H1 (cell line): ENCODE data around the gene CLPTM1L. TPM values are rescaled to one million over a fixed set of nuclear protein-coding genes. Genes with fewer than 3 reads are reported as not detected.

Source experiments
- CTCF ChIA-PET: fragments of 300-600 bp; sonication (Branson Sonifier 250); formaldehyde crosslinking; loops from one replicate; lab custom pipeline; 2021; ENCODE audit not compliant: partially characterized antibody; lab: Charles Lee
- POLR2A ChIA-PET: fragments of 300-600 bp; sonication (Branson Sonifier 250); formaldehyde crosslinking; loops from one replicate; lab custom pipeline; 2021; ENCODE audit warnings: inconsistent platforms; ENCODE audit not compliant: partially characterized antibody; lab: Charles Lee
- DNase-seq, 2 experiments: peaks; one replicate each; pipeline versions ENCODE4 v3.0.0 to v3.0.0-alpha.2; 2010 to 2022; ENCODE audit warnings: low spot score in 2 of 2, low read depth in 1 of 2, mixed read lengths in 1 of 2
- FAIRE-seq: peaks from 2 replicates; lab custom pipeline; 2011; peaks lifted over from hg19 to GRCh38; lab: Jason Lieb, UNC
- H2AFZ ChIP-seq: 2 replicates; pipeline ENCODE4 v1.8.1; 2012; ENCODE audit warnings: low read length, inconsistent platforms
- H2AK5ac ChIP-seq: 2 replicates; pipeline ENCODE4 v1.6.1; 2013; ENCODE audit warnings: low read depth, low read length
- H2BK120ac ChIP-seq: replicated peaks from 2 replicates; pipeline ENCODE3; 2013; ENCODE audit warnings: low read depth, low read length, inconsistent platforms
- H2BK12ac ChIP-seq: 2 replicates; pipeline ENCODE4 v1.6.1; 2013; ENCODE audit warnings: low read depth, low read length
- H2BK15ac ChIP-seq: 2 replicates; pipeline ENCODE4 v1.6.1; 2013; ENCODE audit warnings: low read length
- H2BK20ac ChIP-seq: 2 replicates; pipeline ENCODE4 v1.6.1; 2013; ENCODE audit warnings: low read length
- H2BK5ac ChIP-seq: 2 replicates; pipeline ENCODE4 v1.6.1; 2013; ENCODE audit warnings: low read depth, low read length
- H3K14ac ChIP-seq: 2 replicates; pipeline ENCODE4 v1.6.1; 2013; ENCODE audit warnings: inconsistent platforms; ENCODE audit not compliant: insufficient read length
- H3K18ac ChIP-seq: 2 replicates; pipeline ENCODE4 v1.6.1; 2013; ENCODE audit warnings: low read length; ENCODE audit errors: extremely low read depth
- H3K23ac ChIP-seq: 2 replicates; pipeline ENCODE4 v1.6.1; 2013; ENCODE audit warnings: inconsistent platforms; ENCODE audit not compliant: insufficient read length
- H3K23me2 ChIP-seq: 2 replicates; pipeline ENCODE4 v1.6.1; 2013; ENCODE audit warnings: low read depth, low read length
- H3K27ac ChIP-seq: 2 replicates; pipeline ENCODE4 v1.6.1; 2011; ENCODE audit warnings: low read depth, low read length, inconsistent platforms
- H3K27me3 ChIP-seq, 4 experiments: replicated peaks in 1 of 4; 1 replicate in 1 of 4; 2 replicates in 3 of 4; pipeline versions ENCODE4 v1.6.1 to v1.8.1; 2011 to 2013; ENCODE audit warnings: low read length in 3 of 4, mild to moderate bottlenecking in 3 of 4, inconsistent platforms in 2 of 4, mixed read lengths in 2 of 4, moderate library complexity in 1 of 4; ENCODE audit not compliant: control insufficient read depth in 3 of 4, insufficient read depth in 3 of 4; ENCODE audit errors: extremely low read depth in 1 of 4
- H3K36me3 ChIP-seq, 4 experiments: 2 replicates each; pipeline versions ENCODE4 v1.6.1 to v1.8.1; 2011 to 2013; ENCODE audit warnings: mild to moderate bottlenecking in 4 of 4, low read length in 3 of 4, moderate library complexity in 2 of 4, control low read depth in 1 of 4, inconsistent platforms in 1 of 4; ENCODE audit not compliant: insufficient read depth in 4 of 4, control insufficient read depth in 2 of 4
- H3K4ac ChIP-seq: replicated peaks from 2 replicates; pipeline ENCODE3; 2013; ENCODE audit warnings: low read length, low read depth, mixed read lengths, inconsistent platforms; ENCODE audit not compliant: insufficient read length
- H3K4me1 ChIP-seq, 4 experiments: replicated peaks in 1 of 4; 1 replicate in 1 of 4; 2 replicates in 3 of 4; pipeline versions ENCODE4 v1.6.1 to v1.8.1; 2011 to 2013; ENCODE audit warnings: low read length in 3 of 4, inconsistent platforms in 2 of 4, mixed read lengths in 1 of 4; ENCODE audit not compliant: insufficient read depth in 4 of 4, control insufficient read depth in 3 of 4
- H3K4me2 ChIP-seq, 2 experiments: 2 replicates each; pipeline versions ENCODE4 v1.6.1 to v1.8.1; 2011 to 2013; ENCODE audit warnings: low read depth in 2 of 2, low read length in 2 of 2, control low read depth in 1 of 2, inconsistent platforms in 1 of 2, mild to moderate bottlenecking in 1 of 2; ENCODE audit not compliant: insufficient read depth in 1 of 2
- H3K4me3 ChIP-seq, 4 experiments: fragments of 200-600, 300-600 bp in 1 of 4; sonication (generic), shearing (Covaris generic), sonication (Bioruptor Twin) in 1 of 4; 2 replicates each; pipeline versions ENCODE4 v1.5.1 to v1.8.1; 2011 to 2016; ENCODE audit warnings: low read length in 4 of 4, low read depth in 3 of 4, control low read depth in 2 of 4, inconsistent platforms in 2 of 4, mild to moderate bottlenecking in 2 of 4, mixed read lengths in 1 of 4, moderate library complexity in 1 of 4; ENCODE audit not compliant: insufficient read depth in 2 of 4; ENCODE audit errors: extremely low read depth in 1 of 4
- H3K56ac ChIP-seq: replicated peaks from 2 replicates; pipeline ENCODE3; 2013; ENCODE audit warnings: low read depth, mild to moderate bottlenecking, mixed read lengths, low read length, inconsistent platforms; ENCODE audit not compliant: insufficient read length
- H3K79me1 ChIP-seq: 2 replicates; pipeline ENCODE4 v1.6.1; 2013; ENCODE audit warnings: low read depth, low read length, control low read depth
- H3K79me2 ChIP-seq, 2 experiments: 2 replicates each; pipeline versions ENCODE4 v1.6.1 to v1.8.1; 2012 to 2013; ENCODE audit warnings: low read length in 2 of 2, mild to moderate bottlenecking in 2 of 2, inconsistent platforms in 1 of 2; ENCODE audit not compliant: insufficient read depth in 2 of 2, control insufficient read depth in 1 of 2
- H3K9ac ChIP-seq, 4 experiments: replicated peaks in 1 of 4; 1 replicate in 1 of 4; 2 replicates in 3 of 4; pipeline versions ENCODE4 v1.6.1 to v1.8.1; 2011 to 2013; ENCODE audit warnings: low read depth in 3 of 4, low read length in 3 of 4, control low read depth in 2 of 4, mild to moderate bottlenecking in 2 of 4, moderate library complexity in 2 of 4, inconsistent platforms in 1 of 4; ENCODE audit errors: extremely low read depth in 1 of 4
- H3K9me3 ChIP-seq, 2 experiments: 2 replicates each; pipeline versions ENCODE4 v1.6.1 to v1.8.1; 2012 to 2013; ENCODE audit warnings: mild to moderate bottlenecking in 2 of 2, moderate library complexity in 2 of 2, control low read depth in 1 of 2, inconsistent platforms in 1 of 2, low read depth in 1 of 2, low read length in 1 of 2, mixed read lengths in 1 of 2; ENCODE audit not compliant: insufficient read depth in 2 of 2
- H4K20me1 ChIP-seq, 2 experiments: replicated peaks in 1 of 2; 2 replicates each; pipeline versions ENCODE3 to v1.8.1; 2011 to 2013; ENCODE audit warnings: inconsistent platforms in 2 of 2, low read length in 2 of 2, mild to moderate bottlenecking in 1 of 2; ENCODE audit not compliant: insufficient read depth in 2 of 2, control insufficient read depth in 1 of 2
- H4K5ac ChIP-seq: 2 replicates; pipeline ENCODE4 v1.6.1; 2013; ENCODE audit warnings: low read length, low read depth, mixed read lengths, inconsistent platforms; ENCODE audit not compliant: insufficient read length
- H4K8ac ChIP-seq: 2 replicates; pipeline ENCODE4 v1.8.0; 2013; ENCODE audit warnings: mild to moderate bottlenecking, moderate library complexity, low read length, inconsistent platforms; ENCODE audit not compliant: insufficient read depth; ENCODE audit errors: extremely low read depth
- H4K91ac ChIP-seq: replicated peaks from 2 replicates; pipeline ENCODE3; 2013; ENCODE audit warnings: low read length, mixed read lengths, inconsistent platforms; ENCODE audit not compliant: insufficient read length
- ATF3 ChIP-seq: IDR thresholded peaks from 2 replicates; pipeline ENCODE4 v1.6.1; 2011; ENCODE audit warnings: low read depth, mild to moderate bottlenecking, low read length; ENCODE audit not compliant: insufficient read depth
- EGR1 ChIP-seq: IDR thresholded peaks from 2 replicates; pipeline ENCODE4 v1.6.1; 2011; ENCODE audit warnings: low read depth, low read length, borderline replicate concordance
- HDAC2 ChIP-seq, 2 experiments: fragments of 300-600 bp in 1 of 2; sonication (generic) in 1 of 2; IDR thresholded peaks; 2 replicates each; pipeline ENCODE4 v1.6.1; 2011 to 2012; ENCODE audit warnings: low read depth in 2 of 2, low read length in 2 of 2, mild to moderate bottlenecking in 2 of 2, moderate library complexity in 2 of 2, borderline replicate concordance in 1 of 2, inconsistent platforms in 1 of 2
- MAX ChIP-seq: IDR thresholded peaks from 2 replicates; pipeline ENCODE4 v1.6.1; 2012; ENCODE audit warnings: inconsistent platforms
- RNF2 ChIP-seq: fragments of 200-900, 300-1000 bp; sonication (generic); IDR thresholded peaks from 2 replicates; pipeline ENCODE4 v1.7.1; 2016; ENCODE audit warnings: borderline replicate concordance, low read depth, mild to moderate bottlenecking, antibody characterized with exemption, low read length; ENCODE audit not compliant: poor library complexity, severe bottlenecking; ENCODE audit errors: missing control alignments
- WGBS, 2 experiments: shearing (Covaris generic) in 1 of 2; methylation state at CpG; one replicate each; pipeline versions ENCODE4 v1.1.6 to v1.1.7; 2013 to 2015; ENCODE audit warnings: low lambda C conversion rate in 2 of 2, mixed read lengths in 2 of 2, inconsistent platforms in 1 of 2, low coverage in 1 of 2, missing lambda C conversion rate in 1 of 2; ENCODE audit not compliant: insufficient replicate concordance in 2 of 2, insufficient coverage in 1 of 2, insufficient read length in 1 of 2; ENCODE audit errors: extremely low coverage in 1 of 2, missing lambda C conversion rate in 1 of 2; 5-methylcytosine and 5-hydroxymethylcytosine counted together
- polyA plus RNA-seq, 7 experiments: library from polyadenylated mRNA; depleted of rRNA in 3 of 7; stranded (reverse) in 5 of 7; unstranded in 2 of 7; fragments of >200 nt in 5 of 7; fragments of 200-250 nt in 2 of 7; gene quantifications; 1 replicate in 5 of 7; 2 replicates in 1 of 7; 4 replicates in 1 of 7; pipeline versions ENCODE4 v1.2.1 to v1.2.3, GENCODE V29; 2011 to 2013; ENCODE audit warnings: missing spikeins in 2 of 7, mixed read lengths in 2 of 7
- total RNA-seq: library from RNA; stranded (reverse); fragmentation: NEBNext Ultra II Directional; extraction: Animal tissue kit (Norgen Biotek cat#: 25700); gene quantifications from 2 replicates; pipeline ENCODE4 v1.2.1, GENCODE V29; 2021

Gene CLPTM1L
- total and polyA plus RNA-seq, 2 of the 8 experiments (the other 6 are each of a cell fraction or from before 2014, with no cell fraction given), result 102 to 119 TPM

GRCh38 chr5:1280177-1281037 lies 64.5 kb downstream of the CLPTM1L start:
- peaks cover 3% of the 10 kb centered on the region; the same call in 1 of the 2 replicates for H3K23me2 ChIP-seq
- H2AFZ ChIP-seq, result no peak overlapping the region
- H3K4ac ChIP-seq, result no peak overlapping the region
- ChIA-PET CTCF (interaction anchor here (1.4 kb wide), 1 partner anchor 113 kb away, joined by 3 read pairs; no protein-coding TSS in a partner anchor), POLR2A (no interaction called here)
- H4K91ac ChIP-seq, result no peak overlapping the region
- no peaks in the 10 kb centered on the region for H3K4me1 ChIP-seq
- no peaks in the 10 kb centered on the region for H3K27me3 ChIP-seq
- H3K27ac ChIP-seq, result no peak overlapping the region
- no peak overlapping the region for H2BK15ac ChIP-seq
- FAIRE-seq (no peak), DNase-seq (no peak)
- WGBS, 2 experiments, result 94% methylated on average over 31 of the region's 32 CpGs; no CpG with 5 or more reads in 1 of the 2 experiments
- H4K8ac ChIP-seq, result no peak overlapping the region
- peaks cover 0 to 18% of the 10 kb centered on the region in 2 experiments; a peak in 2 of 4 replicates for H3K79me2 ChIP-seq
- H2BK120ac ChIP-seq, result no peak overlapping the region
- no peak overlapping the region for H2BK20ac ChIP-seq
- peaks cover 6 to 10% of the 10 kb centered on the region in 2 experiments for H4K20me1 ChIP-seq
- H2BK5ac ChIP-seq, result no peak overlapping the region
- no peak overlapping the region for H3K23ac ChIP-seq
- no peak for TF ChIP-seq MAX
- TF ChIP-seq ATF3, result no peak
- TF ChIP-seq HDAC2 (IDR thresholded peaks at IDR 0.05; ENCODE audit: borderline replicate concordance in 1 of 2, low read depth in 2 of 2, low read length in 2 of 2), result no peak
- no peak for TF ChIP-seq EGR1
- TF ChIP-seq RNF2, result no peak
- H3K9me3 ChIP-seq, result no peaks in the 10 kb centered on the region
- peaks cover 0 to 18% (median 8%) of the 10 kb centered on the region in 4 experiments; a peak in 4 of 8 replicates for H3K36me3 ChIP-seq
- H2BK12ac ChIP-seq, result no peak overlapping the region
- H3K4me2 ChIP-seq, result no peak overlapping the region
- H2AK5ac ChIP-seq, result no peak overlapping the region
- H3K4me3 ChIP-seq, result no peak overlapping the region
- H3K18ac ChIP-seq, result no peak overlapping the region
- H3K79me1 ChIP-seq, result peaks cover 3% of the 10 kb centered on the region
- H3K14ac ChIP-seq, result no peak overlapping the region
- H3K9ac ChIP-seq, result no peak overlapping the region
- no peak overlapping the region for H3K56ac ChIP-seq
- no peak overlapping the region for H4K5ac ChIP-seq
